Pancreas (tissue), 10 donors: Measurements from ENCODE around the gene MLLT11. TPM values are rescaled to one million over a fixed set of nuclear protein-coding genes. Genes with fewer than 3 reads are reported as not detected.
A peak's percentile ranks its signal among the peaks of the same experiment; 100 is the strongest.

Experiments used
- ATAC-seq, 4 donors: fragments of 200-7000 bp; cut with Tn5 transposase; one replicate each; pipeline versions ENCODE4 v1.8.0 to v1.9.1; 2020; ENCODE audit warnings: mild to moderate bottlenecking in 4 of 4, moderate library complexity in 4 of 4
- DNase-seq, 6 donors: peaks; one replicate each; pipeline ENCODE4 v3.0.0-alpha.2; 2020
- FAIRE-seq: peaks from 2 replicates; lab custom pipeline; 2012; peaks lifted over from hg19 to GRCh38; lab: Jason Lieb, UNC
- H3K27ac ChIP-seq, 4 donors: fragments of 200-600 bp; sonication (generic); 1 replicate in 3 of 4; 2 replicates in 1 of 4; pipeline versions ENCODE4 v1.5.0 to v1.8.0; 2020
- H3K27me3 ChIP-seq, 4 donors: fragments of 200-600 bp; one replicate each; pipeline ENCODE4 v1.8.0; 2021
- H3K36me3 ChIP-seq, 3 donors: fragments of 200-600 bp; sonication (generic) in 1 of 3; one replicate each; pipeline versions ENCODE4 v1.5.0 to v1.8.0; 2020 to 2021
- H3K4me1 ChIP-seq, 3 donors: fragments of 200-600 bp; one replicate each; pipeline ENCODE4 v1.8.0; 2021
- H3K4me3 ChIP-seq, 4 donors: fragments of 200-600 bp; sonication (generic) in 2 of 4; one replicate each; pipeline versions ENCODE4 v1.5.0 to v1.8.0; 2020 to 2021
- H3K9me3 ChIP-seq, 4 donors: fragments of 200-600 bp; one replicate each; pipeline ENCODE4 v1.8.0; 2021
- CTCF ChIP-seq, 4 donors: fragments of 200-600 bp; sonication (generic) in 3 of 4; IDR thresholded peaks; one replicate each; pipeline versions ENCODE4 v1.5.0 to v1.8.0; 2021; ENCODE audit warnings: antibody characterized with exemption in 4 of 4
- WGBS, 2 donors: extraction: QIAGEN DNeasy Blood & Tissue Kit; methylation state at CpG; one replicate each; pipeline ENCODE4 v1.1.7; 2013; 5-methylcytosine and 5-hydroxymethylcytosine counted together
- intact Hi-C, 3 donors: fragments of 100-400 bp; cut with DNase I; formaldehyde crosslinking; loops; one replicate each; pipeline versions ENCODE4 v1.11.1 to v1.14.2; 2022
- polyA plus RNA-seq, 2 donors: library from polyadenylated mRNA; stranded (reverse); fragments of 200-250 nt; gene quantifications; one replicate each; pipeline ENCODE4 v1.2.3, GENCODE V29; 2013
- total RNA-seq, 6 donors: library from RNA; stranded (reverse); fragmentation: NEBNext Ultra II Directional in 4 of 6; extraction: Animal tissue kit (Norgen Biotek cat#: 25700) in 4 of 6; gene quantifications; one replicate each; pipeline versions ENCODE4 v1.2.1 to v1.2.4, GENCODE V29; 2021 to 2023
- donor health status: healthy with polysubstance abuse.
- donor health status: DM: no; HTN: no; CAD: no; lungs with moderate emphysema.
- donor health status: DM: no; HTN: no; CAD: no.
- donor health status: control.
- donor health status: control.
- donor health status: Bipolar disorder and iron deficiency.
- donor health status: DM: yes; HTN: yes; CAD: no.
- donor health status: DM: no; HTN: no; CAD: no.
- donor health status: DM: no; HTN: no; CAD: no.
- donor health status: DM: yes; HTN: yes; CAD: no.

Gene MLLT11
- total and polyA plus RNA-seq, 8 donors, result 0.19 to 3.3 (median 0.64) TPM

GRCh38 chr1:151037032-151037431 lies 23.2 kb upstream of the MLLT11 start:
- Histone ChIP-seq H3K36me3 (peaks cover 0 to 10% (median 0%) of the 10 kb centered on the region in 3 donors), H3K27me3 (no peaks in the 10 kb centered on the region), H3K27ac (no peak overlapping the region), H3K4me1 (no peaks in the 10 kb centered on the region), H3K9me3 (no peaks in the 10 kb centered on the region), H3K4me3 (no peak overlapping the region)
- WGBS, 2 donors, result 72 to 77% methylated on average over 6 of the region's 6 CpGs
- FAIRE-seq, result no peak
- intact Hi-C loops, result no loop called here
- ATAC-seq, result no peak
- TF ChIP-seq CTCF (IDR thresholded peaks at IDR 0.05), result no peak
- no peak for DNase-seq

- Histone ChIP-seq H3K4me1 (no peaks in the 10 kb centered on the region), H3K36me3 (peaks cover 0 to 1% (median 0%) of the 10 kb centered on the region in 3 donors), H3K27ac (no peak overlapping the region), H3K4me3 (no peak overlapping the region), H3K9me3 (no peaks in the 10 kb centered on the region), H3K27me3 (no peaks in the 10 kb centered on the region)
- FAIRE-seq (no peak), ATAC-seq (no peak), DNase-seq (no peak)
- intact Hi-C loops, result no loop called here
- no peak for TF ChIP-seq CTCF (IDR thresholded peaks at IDR 0.05)
- 80 to 87% methylated on average over 3 of the region's 3 CpGs for WGBS, 2 donors
Measured at GRCh38 chr1:151039521-151039920, 20.7 kb upstream of the MLLT11 start.

- whole genome bisulfite sequencing, 2 donors, result 90 to 96% methylated on average over 1 of the region's 1 CpG
Measured at GRCh38 chr1:151043163-151043562, 17.0 kb upstream of the MLLT11 start.

GRCh38 chr1:151047591-151047924 lies 12.6 kb upstream of the MLLT11 start, which contains the start of gene C1orf56:
Gene C1orf56, plus strand, starts transcription at chr1:151047751. Its CDS starts 97 bp downstream, at chr1:151047848.
- Histone ChIP-seq H3K4me3 (peak within 1 kb of the TSS; percentile 52 to 86 (median 70)), H3K9me3 (no peaks in the 10 kb centered on the region), H3K36me3 (peaks cover 0 to 10% (median 2%) of the 10 kb centered on the region in 3 donors), H3K27ac (peak within 1 kb of the TSS; percentile 63 to 79 (median 71)), H3K4me1 (peaks cover 0 to 13% (median 4%) of the 10 kb centered on the region in 3 donors), H3K27me3 (no peaks in the 10 kb centered on the region)
- 0 to 2% methylated on average over 27 to 29 of the region's 29 CpGs for WGBS, 2 donors
- ATAC-seq (peak; percentile 74 to 90 (median 85)), FAIRE-seq (no peak), DNase-seq (peak; percentile 58 to 85 (median 68))
- intact Hi-C loops, result no loop called here
- no peak for TF ChIP-seq CTCF (IDR thresholded peaks at IDR 0.05)

More at GRCh38 chr1:151043163-151043562, 17.0 kb upstream of the MLLT11 start:
- H3K9me3 ChIP-seq, result no peaks in the 10 kb centered on the region
- no peak overlapping the region for H3K4me3 ChIP-seq
- no peak for TF ChIP-seq CTCF (IDR thresholded peaks at IDR 0.05)
- no peaks in the 10 kb centered on the region for H3K36me3 ChIP-seq
- FAIRE-seq, result no peak
- peaks cover 0 to 3% (median 0%) of the 10 kb centered on the region in 3 donors for H3K4me1 ChIP-seq
- no peak overlapping the region for H3K27ac ChIP-seq
- intact Hi-C loops, result no loop called here
- no peaks in the 10 kb centered on the region for H3K27me3 ChIP-seq
- DNase-seq, result no peak
- no peak for ATAC-seq

GRCh38 chr1:151047925-151048644 lies 12.1 kb upstream of the MLLT11 start:
- Histone ChIP-seq H3K27me3 (no peaks in the 10 kb centered on the region), H3K27ac (peak overlapping the region; percentile 63 to 79 (median 71)), H3K4me3 (peak overlapping the region; percentile 52 to 86 (median 70)), H3K4me1 (peaks cover 0 to 13% (median 4%) of the 10 kb centered on the region in 3 donors), H3K9me3 (no peaks in the 10 kb centered on the region), H3K36me3 (peaks cover 0 to 15% (median 7%) of the 10 kb centered on the region in 3 donors)
- no peak for FAIRE-seq
- peak; percentile 66 to 91 (median 78) for DNase-seq
- intact Hi-C loops, result no loop called here
- WGBS, 2 donors, result 0% methylated on average over 48 of the region's 48 CpGs
- peak; percentile 86 to 92 (median 88) for ATAC-seq
- no peak for TF ChIP-seq CTCF (IDR thresholded peaks at IDR 0.05)
